HL-60 (cell line): ENCODE data around the gene CYRIA.

Experiments
- CTCF ChIP-seq: IDR thresholded peaks from one replicate; pipeline ENCODE4 v1.5.1; 2011; ENCODE audit warnings: low read length, control low read depth, inconsistent platforms; ENCODE audit not compliant: insufficient read depth
- GABPA ChIP-seq: IDR thresholded peaks from 2 replicates; pipeline ENCODE4 v1.6.1; 2012; ENCODE audit warnings: low read depth
- POLR2AphosphoS5 ChIP-seq: IDR thresholded peaks from 2 replicates; pipeline ENCODE4 v1.6.1; 2012; ENCODE audit warnings: low read depth
- SPI1 ChIP-seq: IDR thresholded peaks from 2 replicates; pipeline ENCODE4 v1.6.1; 2012; ENCODE audit warnings: low read depth, mild to moderate bottlenecking, borderline replicate concordance
- TF ChIP-seq, protein P1 (sequence below): IDR thresholded peaks from 2 replicates; pipeline ENCODE4 v1.6.1; 2012; ENCODE audit warnings: low read depth; ENCODE audit not compliant: insufficient replicate concordance

DNA sequence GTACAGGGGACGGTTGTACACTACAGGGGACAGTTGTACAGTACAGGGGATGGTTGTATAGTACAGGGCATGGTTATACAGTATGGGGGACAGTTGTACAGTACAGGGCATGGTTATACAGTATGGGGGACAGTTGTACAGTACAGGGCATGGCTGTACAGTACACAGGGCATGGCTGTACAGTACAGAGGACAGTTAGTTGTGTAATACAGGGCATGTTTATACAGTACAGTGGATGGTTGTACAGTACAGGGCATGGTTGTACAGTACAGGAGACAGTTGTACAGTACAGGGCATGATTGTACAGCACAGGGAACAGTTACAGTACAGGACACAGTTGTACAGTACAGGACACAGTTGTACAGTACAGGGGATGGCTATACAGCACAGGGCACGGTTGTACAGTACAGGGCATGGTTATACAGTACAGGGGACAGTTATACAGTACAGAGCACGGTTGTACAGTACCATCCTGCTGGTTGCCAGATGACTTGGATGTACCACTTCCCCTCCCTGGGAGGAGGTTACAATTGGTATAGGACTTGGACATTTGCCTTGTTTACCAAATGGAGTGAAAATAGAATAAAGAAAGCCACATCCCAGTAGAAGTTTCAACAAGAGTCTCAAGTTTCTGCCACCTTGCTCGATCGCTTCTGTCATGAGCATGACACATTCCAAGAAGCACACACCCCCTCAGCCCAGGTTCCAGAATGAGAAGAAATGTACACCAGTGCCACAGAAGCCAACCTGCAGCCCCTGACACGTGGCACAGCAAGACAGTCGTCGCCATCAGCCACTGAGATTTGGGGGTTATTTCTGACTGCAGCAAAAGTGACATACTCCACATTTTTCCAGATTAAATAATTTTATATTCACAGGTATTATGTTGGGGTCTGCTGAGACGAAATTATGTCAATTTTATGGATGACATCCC is 16.0 kb downstream of the CYRIA start:
- no peak for TF ChIP-seq CTCF
- TF ChIP-seq POLR2AphosphoS5, result no peak
- TF ChIP-seq, protein P1, sequence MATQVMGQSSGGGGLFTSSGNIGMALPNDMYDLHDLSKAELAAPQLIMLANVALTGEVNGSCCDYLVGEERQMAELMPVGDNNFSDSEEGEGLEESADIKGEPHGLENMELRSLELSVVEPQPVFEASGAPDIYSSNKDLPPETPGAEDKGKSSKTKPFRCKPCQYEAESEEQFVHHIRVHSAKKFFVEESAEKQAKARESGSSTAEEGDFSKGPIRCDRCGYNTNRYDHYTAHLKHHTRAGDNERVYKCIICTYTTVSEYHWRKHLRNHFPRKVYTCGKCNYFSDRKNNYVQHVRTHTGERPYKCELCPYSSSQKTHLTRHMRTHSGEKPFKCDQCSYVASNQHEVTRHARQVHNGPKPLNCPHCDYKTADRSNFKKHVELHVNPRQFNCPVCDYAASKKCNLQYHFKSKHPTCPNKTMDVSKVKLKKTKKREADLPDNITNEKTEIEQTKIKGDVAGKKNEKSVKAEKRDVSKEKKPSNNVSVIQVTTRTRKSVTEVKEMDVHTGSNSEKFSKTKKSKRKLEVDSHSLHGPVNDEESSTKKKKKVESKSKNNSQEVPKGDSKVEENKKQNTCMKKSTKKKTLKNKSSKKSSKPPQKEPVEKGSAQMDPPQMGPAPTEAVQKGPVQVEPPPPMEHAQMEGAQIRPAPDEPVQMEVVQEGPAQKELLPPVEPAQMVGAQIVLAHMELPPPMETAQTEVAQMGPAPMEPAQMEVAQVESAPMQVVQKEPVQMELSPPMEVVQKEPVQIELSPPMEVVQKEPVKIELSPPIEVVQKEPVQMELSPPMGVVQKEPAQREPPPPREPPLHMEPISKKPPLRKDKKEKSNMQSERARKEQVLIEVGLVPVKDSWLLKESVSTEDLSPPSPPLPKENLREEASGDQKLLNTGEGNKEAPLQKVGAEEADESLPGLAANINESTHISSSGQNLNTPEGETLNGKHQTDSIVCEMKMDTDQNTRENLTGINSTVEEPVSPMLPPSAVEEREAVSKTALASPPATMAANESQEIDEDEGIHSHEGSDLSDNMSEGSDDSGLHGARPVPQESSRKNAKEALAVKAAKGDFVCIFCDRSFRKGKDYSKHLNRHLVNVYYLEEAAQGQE, result no peak
- TF ChIP-seq SPI1, result no peak
- no peak for TF ChIP-seq GABPA
